H1 (cell line): Measurements from ENCODE around the gene HLA-C. TPM values are rescaled to one million over a fixed set of nuclear protein-coding genes. Genes with fewer than 3 reads are reported as not detected.

Source experiments
- CTCF ChIA-PET: fragments of 300-600 bp; sonication (Branson Sonifier 250); formaldehyde crosslinking; loops from one replicate; lab custom pipeline; 2021; ENCODE audit not compliant: partially characterized antibody; lab: Charles Lee
- POLR2A ChIA-PET: fragments of 300-600 bp; sonication (Branson Sonifier 250); formaldehyde crosslinking; loops from one replicate; lab custom pipeline; 2021; ENCODE audit warnings: inconsistent platforms; ENCODE audit not compliant: partially characterized antibody; lab: Charles Lee
- DNase-seq, 2 experiments: peaks; one replicate each; pipeline versions ENCODE4 v3.0.0 to v3.0.0-alpha.2; 2010 to 2022; ENCODE audit warnings: low spot score in 2 of 2, low read depth in 1 of 2, mixed read lengths in 1 of 2
- FAIRE-seq: peaks from 2 replicates; lab custom pipeline; 2011; peaks lifted over from hg19 to GRCh38; lab: Jason Lieb, UNC
- H2AFZ ChIP-seq: 2 replicates; pipeline ENCODE4 v1.8.1; 2012; ENCODE audit warnings: low read length, inconsistent platforms
- H2AK5ac ChIP-seq: 2 replicates; pipeline ENCODE4 v1.6.1; 2013; ENCODE audit warnings: low read depth, low read length
- H2BK120ac ChIP-seq: replicated peaks from 2 replicates; pipeline ENCODE3; 2013; ENCODE audit warnings: low read depth, low read length, inconsistent platforms
- H2BK12ac ChIP-seq: 2 replicates; pipeline ENCODE4 v1.6.1; 2013; ENCODE audit warnings: low read depth, low read length
- H2BK15ac ChIP-seq: 2 replicates; pipeline ENCODE4 v1.6.1; 2013; ENCODE audit warnings: low read length
- H2BK20ac ChIP-seq: 2 replicates; pipeline ENCODE4 v1.6.1; 2013; ENCODE audit warnings: low read length
- H2BK5ac ChIP-seq: 2 replicates; pipeline ENCODE4 v1.6.1; 2013; ENCODE audit warnings: low read depth, low read length
- H3K14ac ChIP-seq: 2 replicates; pipeline ENCODE4 v1.6.1; 2013; ENCODE audit warnings: inconsistent platforms; ENCODE audit not compliant: insufficient read length
- H3K18ac ChIP-seq: 2 replicates; pipeline ENCODE4 v1.6.1; 2013; ENCODE audit warnings: low read length; ENCODE audit errors: extremely low read depth
- H3K23ac ChIP-seq: 2 replicates; pipeline ENCODE4 v1.6.1; 2013; ENCODE audit warnings: inconsistent platforms; ENCODE audit not compliant: insufficient read length
- H3K23me2 ChIP-seq: 2 replicates; pipeline ENCODE4 v1.6.1; 2013; ENCODE audit warnings: low read depth, low read length
- H3K27ac ChIP-seq: 2 replicates; pipeline ENCODE4 v1.6.1; 2011; ENCODE audit warnings: low read depth, low read length, inconsistent platforms
- H3K27me3 ChIP-seq, 4 experiments: replicated peaks in 1 of 4; 1 replicate in 1 of 4; 2 replicates in 3 of 4; pipeline versions ENCODE4 v1.6.1 to v1.8.1; 2011 to 2013; ENCODE audit warnings: low read length in 3 of 4, mild to moderate bottlenecking in 3 of 4, inconsistent platforms in 2 of 4, mixed read lengths in 2 of 4, moderate library complexity in 1 of 4; ENCODE audit not compliant: control insufficient read depth in 3 of 4, insufficient read depth in 3 of 4; ENCODE audit errors: extremely low read depth in 1 of 4
- H3K36me3 ChIP-seq, 4 experiments: 2 replicates each; pipeline versions ENCODE4 v1.6.1 to v1.8.1; 2011 to 2013; ENCODE audit warnings: mild to moderate bottlenecking in 4 of 4, low read length in 3 of 4, moderate library complexity in 2 of 4, control low read depth in 1 of 4, inconsistent platforms in 1 of 4; ENCODE audit not compliant: insufficient read depth in 4 of 4, control insufficient read depth in 2 of 4
- H3K4ac ChIP-seq: replicated peaks from 2 replicates; pipeline ENCODE3; 2013; ENCODE audit warnings: low read length, low read depth, mixed read lengths, inconsistent platforms; ENCODE audit not compliant: insufficient read length
- H3K4me1 ChIP-seq, 4 experiments: replicated peaks in 1 of 4; 1 replicate in 1 of 4; 2 replicates in 3 of 4; pipeline versions ENCODE4 v1.6.1 to v1.8.1; 2011 to 2013; ENCODE audit warnings: low read length in 3 of 4, inconsistent platforms in 2 of 4, mixed read lengths in 1 of 4; ENCODE audit not compliant: insufficient read depth in 4 of 4, control insufficient read depth in 3 of 4
- H3K4me2 ChIP-seq, 2 experiments: 2 replicates each; pipeline versions ENCODE4 v1.6.1 to v1.8.1; 2011 to 2013; ENCODE audit warnings: low read depth in 2 of 2, low read length in 2 of 2, control low read depth in 1 of 2, inconsistent platforms in 1 of 2, mild to moderate bottlenecking in 1 of 2; ENCODE audit not compliant: insufficient read depth in 1 of 2
- H3K4me3 ChIP-seq, 4 experiments: fragments of 200-600, 300-600 bp in 1 of 4; sonication (generic), shearing (Covaris generic), sonication (Bioruptor Twin) in 1 of 4; 2 replicates each; pipeline versions ENCODE4 v1.5.1 to v1.8.1; 2011 to 2016; ENCODE audit warnings: low read length in 4 of 4, low read depth in 3 of 4, control low read depth in 2 of 4, inconsistent platforms in 2 of 4, mild to moderate bottlenecking in 2 of 4, mixed read lengths in 1 of 4, moderate library complexity in 1 of 4; ENCODE audit not compliant: insufficient read depth in 2 of 4; ENCODE audit errors: extremely low read depth in 1 of 4
- H3K56ac ChIP-seq: replicated peaks from 2 replicates; pipeline ENCODE3; 2013; ENCODE audit warnings: low read depth, mild to moderate bottlenecking, mixed read lengths, low read length, inconsistent platforms; ENCODE audit not compliant: insufficient read length
- H3K79me1 ChIP-seq: 2 replicates; pipeline ENCODE4 v1.6.1; 2013; ENCODE audit warnings: low read depth, low read length, control low read depth
- H3K79me2 ChIP-seq, 2 experiments: 2 replicates each; pipeline versions ENCODE4 v1.6.1 to v1.8.1; 2012 to 2013; ENCODE audit warnings: low read length in 2 of 2, mild to moderate bottlenecking in 2 of 2, inconsistent platforms in 1 of 2; ENCODE audit not compliant: insufficient read depth in 2 of 2, control insufficient read depth in 1 of 2
- H3K9ac ChIP-seq, 4 experiments: replicated peaks in 1 of 4; 1 replicate in 1 of 4; 2 replicates in 3 of 4; pipeline versions ENCODE4 v1.6.1 to v1.8.1; 2011 to 2013; ENCODE audit warnings: low read depth in 3 of 4, low read length in 3 of 4, control low read depth in 2 of 4, mild to moderate bottlenecking in 2 of 4, moderate library complexity in 2 of 4, inconsistent platforms in 1 of 4; ENCODE audit errors: extremely low read depth in 1 of 4
- H3K9me3 ChIP-seq, 2 experiments: 2 replicates each; pipeline versions ENCODE4 v1.6.1 to v1.8.1; 2012 to 2013; ENCODE audit warnings: mild to moderate bottlenecking in 2 of 2, moderate library complexity in 2 of 2, control low read depth in 1 of 2, inconsistent platforms in 1 of 2, low read depth in 1 of 2, low read length in 1 of 2, mixed read lengths in 1 of 2; ENCODE audit not compliant: insufficient read depth in 2 of 2
- H4K20me1 ChIP-seq, 2 experiments: replicated peaks in 1 of 2; 2 replicates each; pipeline versions ENCODE3 to v1.8.1; 2011 to 2013; ENCODE audit warnings: inconsistent platforms in 2 of 2, low read length in 2 of 2, mild to moderate bottlenecking in 1 of 2; ENCODE audit not compliant: insufficient read depth in 2 of 2, control insufficient read depth in 1 of 2
- H4K5ac ChIP-seq: 2 replicates; pipeline ENCODE4 v1.6.1; 2013; ENCODE audit warnings: low read length, low read depth, mixed read lengths, inconsistent platforms; ENCODE audit not compliant: insufficient read length
- H4K8ac ChIP-seq: 2 replicates; pipeline ENCODE4 v1.8.0; 2013; ENCODE audit warnings: mild to moderate bottlenecking, moderate library complexity, low read length, inconsistent platforms; ENCODE audit not compliant: insufficient read depth; ENCODE audit errors: extremely low read depth
- H4K91ac ChIP-seq: replicated peaks from 2 replicates; pipeline ENCODE3; 2013; ENCODE audit warnings: low read length, mixed read lengths, inconsistent platforms; ENCODE audit not compliant: insufficient read length
- BRCA1 ChIP-seq: IDR thresholded peaks from 2 replicates; pipeline ENCODE4 v1.6.1; 2012; ENCODE audit warnings: low read depth, low read length, improper control_type of control experiment
- EZH2 ChIP-seq: fragments of 200-600 bp; sonication (generic); IDR thresholded peaks from 2 replicates; pipeline ENCODE4 v1.7.1; 2012; ENCODE audit warnings: low read depth, mild to moderate bottlenecking, moderate library complexity, low read length, inconsistent platforms; ENCODE audit not compliant: severe bottlenecking
- FOSL1 ChIP-seq: IDR thresholded peaks from 2 replicates; pipeline ENCODE4 v1.6.1; 2011; ENCODE audit warnings: mild to moderate bottlenecking, low read depth, low read length, moderate library complexity; ENCODE audit not compliant: insufficient read depth
- PHF8 ChIP-seq: fragments of 200-600 bp; sonication (generic); conservative IDR thresholded peaks from 2 replicates; pipeline ENCODE4 v1.7.1; 2012; ENCODE audit warnings: low read depth, mild to moderate bottlenecking, inconsistent platforms, low read length, moderate library complexity
- RAD21 ChIP-seq, 2 experiments: IDR thresholded peaks in 1 of 2; conservative IDR thresholded peaks in 1 of 2; 2 replicates each; pipeline ENCODE4 v1.6.1; 2011; ENCODE audit warnings: low read depth in 2 of 2, low read length in 2 of 2, improper control_type of control experiment in 1 of 2, inconsistent platforms in 1 of 2, mild to moderate bottlenecking in 1 of 2, moderate library complexity in 1 of 2
- SAP30 ChIP-seq: fragments of 300-600 bp; sonication (generic); IDR thresholded peaks from 2 replicates; pipeline ENCODE4 v1.7.1; 2012; ENCODE audit warnings: low read length, moderate library complexity, mild to moderate bottlenecking, inconsistent platforms; ENCODE audit not compliant: insufficient read depth, insufficient replicate concordance
- SIX5 ChIP-seq: IDR thresholded peaks from 2 replicates; pipeline ENCODE4 v1.6.1; 2011; ENCODE audit warnings: mild to moderate bottlenecking, low read depth, low read length
- SRF ChIP-seq: IDR thresholded peaks from 2 replicates; pipeline ENCODE4 v1.6.1; 2011; ENCODE audit warnings: mild to moderate bottlenecking, low read depth, low read length, moderate library complexity
- ZNF274 ChIP-seq: IDR thresholded peaks from 2 replicates; pipeline ENCODE4 v1.7.0; 2012; ENCODE audit warnings: low read length, borderline replicate concordance; ENCODE audit errors: extremely low read depth
- WGBS, 2 experiments: shearing (Covaris generic) in 1 of 2; methylation state at CpG; one replicate each; pipeline versions ENCODE4 v1.1.6 to v1.1.7; 2013 to 2015; ENCODE audit warnings: low lambda C conversion rate in 2 of 2, mixed read lengths in 2 of 2, inconsistent platforms in 1 of 2, low coverage in 1 of 2, missing lambda C conversion rate in 1 of 2; ENCODE audit not compliant: insufficient replicate concordance in 2 of 2, insufficient coverage in 1 of 2, insufficient read length in 1 of 2; ENCODE audit errors: extremely low coverage in 1 of 2, missing lambda C conversion rate in 1 of 2; 5-methylcytosine and 5-hydroxymethylcytosine counted together
- polyA plus RNA-seq, 7 experiments: library from polyadenylated mRNA; depleted of rRNA in 3 of 7; stranded (reverse) in 5 of 7; unstranded in 2 of 7; fragments of >200 nt in 5 of 7; fragments of 200-250 nt in 2 of 7; gene quantifications; 1 replicate in 5 of 7; 2 replicates in 1 of 7; 4 replicates in 1 of 7; pipeline versions ENCODE4 v1.2.1 to v1.2.3, GENCODE V29; 2011 to 2013; ENCODE audit warnings: missing spikeins in 2 of 7, mixed read lengths in 2 of 7
- total RNA-seq: library from RNA; stranded (reverse); fragmentation: NEBNext Ultra II Directional; extraction: Animal tissue kit (Norgen Biotek cat#: 25700); gene quantifications from 2 replicates; pipeline ENCODE4 v1.2.1, GENCODE V29; 2021

Gene HLA-C
- total and polyA plus RNA-seq, 2 of the 8 experiments (the other 6 are each of a cell fraction or from before 2014, with no cell fraction given) = 245 to 360 TPM

GRCh38 chr6:31225735-31226134 lies 46.2 kb downstream of the HLA-C start:
- no peak overlapping the region for H3K56ac ChIP-seq
- no peaks in the 10 kb centered on the region for H3K36me3 ChIP-seq
- H4K91ac ChIP-seq = no peak overlapping the region
- H3K9me3 ChIP-seq = no peaks in the 10 kb centered on the region
- H4K5ac ChIP-seq = no peak overlapping the region
- H3K79me1 ChIP-seq = no peaks in the 10 kb centered on the region
- H3K9ac ChIP-seq = no peak overlapping the region
- no peak overlapping the region for H3K4me3 ChIP-seq
- H3K79me2 ChIP-seq = no peaks in the 10 kb centered on the region
- no peak overlapping the region for H4K8ac ChIP-seq
- 82% methylated on average over 7 of the region's 7 CpGs; no CpG with 5 or more reads in 1 of the 2 experiments for WGBS, 2 experiments
- ChIA-PET POLR2A (no interaction called here), CTCF (no interaction called here)
- no peaks in the 10 kb centered on the region for H3K23me2 ChIP-seq
- no peak for FAIRE-seq
- no peaks in the 10 kb centered on the region for H3K27me3 ChIP-seq
- no peak overlapping the region for H3K4me2 ChIP-seq
- TF ChIP-seq ZNF274 (no peak), BRCA1 (no peak), RAD21 (IDR thresholded peaks at IDR 0.05 in 1 of 2, conservative IDR thresholded peaks at IDR 0.05 in 1 of 2; ENCODE audit: low read depth in 2 of 2, low read length in 2 of 2) (no peak), EZH2 (no peak), FOSL1 (no peak), SAP30 (no peak), PHF8 (no peak), SRF (no peak), SIX5 (no peak)
- no peak overlapping the region for H2BK5ac ChIP-seq
- H3K4me1 ChIP-seq = no peaks in the 10 kb centered on the region
- no peak overlapping the region for H2BK120ac ChIP-seq
- no peak overlapping the region for H2BK12ac ChIP-seq
- no peak overlapping the region for H2AK5ac ChIP-seq
- H3K23ac ChIP-seq = no peak overlapping the region
- H3K18ac ChIP-seq = no peak overlapping the region
- H3K4ac ChIP-seq = no peak overlapping the region
- H3K27ac ChIP-seq = no peak overlapping the region
- no peak overlapping the region for H2BK15ac ChIP-seq
- H4K20me1 ChIP-seq = no peaks in the 10 kb centered on the region
- H3K14ac ChIP-seq = no peak overlapping the region
- no peak overlapping the region for H2AFZ ChIP-seq
- H2BK20ac ChIP-seq = no peak overlapping the region
- no peak for DNase-seq
